A673 (cell line): Measurements from ENCODE around the gene ANKRD50.

Experiments used
- CTCF ChIP-seq: fragments of 300-800, 200-600 bp; sonication (generic); conservative IDR thresholded peaks from 2 replicates; pipeline ENCODE4 v1.5.1; 2017; ENCODE audit warnings: low read depth, mild to moderate bottlenecking, antibody characterized with exemption, low read length, moderate library complexity, mixed read lengths
- EZH2 ChIP-seq: fragments of 200-600 bp; sonication (generic); IDR thresholded peaks from 2 replicates; pipeline ENCODE4 v1.6.1; 2017; ENCODE audit warnings: borderline replicate concordance, low read depth, mild to moderate bottlenecking, mixed read lengths, antibody characterized with exemption, low read length; ENCODE audit not compliant: poor library complexity, severe bottlenecking

GRCh38 chr4:124629681-124630080, 82.9 kb downstream of the ANKRD50 start:
- TF ChIP-seq CTCF (no peak), EZH2 (no peak)
